NAMALWA (cell line): Measurements from ENCODE around the gene MRPL51.

Experiments
- DNase-seq: peaks from one replicate; pipeline ENCODE4 v3.0.0-alpha.2; 2015; ENCODE audit warnings: low spot score

MRPL51 gene

DNA sequence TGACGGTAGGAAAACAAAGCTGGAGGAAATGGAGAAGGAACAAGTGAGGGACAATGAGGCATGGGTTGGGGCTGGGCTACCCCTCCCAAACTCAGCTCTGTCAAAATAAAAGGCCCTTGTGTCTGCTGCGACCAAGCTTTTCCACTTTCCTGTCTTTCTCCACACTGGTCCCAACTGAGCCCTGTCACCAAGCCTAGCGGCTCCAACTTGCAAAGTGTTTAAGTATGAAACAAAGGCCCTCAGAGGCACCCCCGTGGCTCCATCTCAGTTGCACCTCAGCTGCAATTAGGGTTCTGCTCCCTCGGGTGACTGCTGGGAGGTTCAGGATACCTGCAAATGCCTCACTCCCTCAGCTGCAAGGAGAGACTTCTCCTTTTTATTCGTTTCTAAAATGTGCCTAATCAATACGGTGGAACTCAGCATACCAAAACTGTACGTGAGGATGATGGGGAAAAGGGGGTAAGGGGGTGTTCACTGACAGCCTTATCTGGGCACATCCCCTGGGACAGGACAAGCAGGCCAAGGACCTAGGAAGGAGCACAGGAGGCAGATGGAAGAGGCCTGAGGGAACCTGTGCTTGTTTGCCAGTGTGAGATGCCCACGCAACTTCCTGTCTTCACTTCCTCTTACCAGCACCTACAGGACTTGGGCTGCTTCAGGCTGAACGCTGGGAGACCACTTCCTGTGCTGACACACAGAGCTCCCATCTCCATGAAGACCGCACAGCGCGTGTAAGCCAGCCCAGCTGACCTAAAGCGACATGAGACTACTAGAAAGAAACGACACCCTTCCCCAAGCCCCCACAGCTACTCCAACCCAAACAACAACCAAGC, 31.4 kb downstream of the MRPL51 start:
- peak; percentile 95 for DNase-seq

DNA sequence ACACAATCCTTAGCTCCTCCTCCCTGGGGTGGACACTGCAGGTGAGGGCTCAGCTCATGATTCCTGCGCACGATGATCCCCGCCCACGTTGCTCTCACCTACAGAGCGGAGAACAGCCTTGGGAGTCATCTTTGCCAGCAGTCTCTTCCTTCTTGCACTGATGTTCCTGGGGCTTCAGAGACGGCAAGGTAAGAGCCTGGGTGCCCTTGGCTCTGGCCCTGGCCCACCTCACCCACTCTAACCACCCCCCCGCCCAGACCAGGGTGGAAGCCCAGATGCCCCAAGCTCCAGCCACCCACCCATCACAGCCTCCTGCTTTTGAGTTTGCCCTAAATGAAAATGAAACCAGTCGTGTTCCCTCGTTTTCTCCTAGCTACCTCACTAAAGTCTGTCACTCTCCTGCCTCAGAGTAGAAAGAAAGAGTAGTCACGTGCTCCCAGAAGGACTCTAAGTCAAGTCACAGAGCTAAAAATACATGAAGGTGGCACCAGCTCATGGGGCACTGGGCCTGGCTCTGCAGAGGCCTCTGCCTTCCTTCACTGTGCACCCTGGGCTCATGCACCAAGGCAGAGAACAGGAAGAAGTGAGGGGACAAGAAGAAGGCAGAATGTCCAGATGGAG, 32.2 kb downstream of the MRPL51 start:
- peak; percentile 64 for DNase-seq

DNA sequence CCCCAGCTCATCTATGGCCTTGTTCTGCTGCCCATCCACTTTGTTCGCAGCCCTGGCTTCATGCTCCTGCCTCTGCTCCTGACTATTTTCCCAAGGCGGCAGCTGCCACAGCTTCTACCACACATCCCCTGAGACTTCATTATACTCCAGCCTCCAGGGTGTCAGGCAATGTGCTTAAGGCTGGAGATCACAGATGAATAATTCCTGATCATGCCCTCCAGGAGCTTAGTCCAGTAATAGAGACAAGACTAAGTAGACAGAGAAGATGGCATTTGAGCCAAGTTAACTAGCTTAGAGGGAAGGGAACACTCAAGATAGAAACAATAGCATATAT, 34.1 kb downstream of the MRPL51 start:
- DNase-seq: no peak

DNA sequence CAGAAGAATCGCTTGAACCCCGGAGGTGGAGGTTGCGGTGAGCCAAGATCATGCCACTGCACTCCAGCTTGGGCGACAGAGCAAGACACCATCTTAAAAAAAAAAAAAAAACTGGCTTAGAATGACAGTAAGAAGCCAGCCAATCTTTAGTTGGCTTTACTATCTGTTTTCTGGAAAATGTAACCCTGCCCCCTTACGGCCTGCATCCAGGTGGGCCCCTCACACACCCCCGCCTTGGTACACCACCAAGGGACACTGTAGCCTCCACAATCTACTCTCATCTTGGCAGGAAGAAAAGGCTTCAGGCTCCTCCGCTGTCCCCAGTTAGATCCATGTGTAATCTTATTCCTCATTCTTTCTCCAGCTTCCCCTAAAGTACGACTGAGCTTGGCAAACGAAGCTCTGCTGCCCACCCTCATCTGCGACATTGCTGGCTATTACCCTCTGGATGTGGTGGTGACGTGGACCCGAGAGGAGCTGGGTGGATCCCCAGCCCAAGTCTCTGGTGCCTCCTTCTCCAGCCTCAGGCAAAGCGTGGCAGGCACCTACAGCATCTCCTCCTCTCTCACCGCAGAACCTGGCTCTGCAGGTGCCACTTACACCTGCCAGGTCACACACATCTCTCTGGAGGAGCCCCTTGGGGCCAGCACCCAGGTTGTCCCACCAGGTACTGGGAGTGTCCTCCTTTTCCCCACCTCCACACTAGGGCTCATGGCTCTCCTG, 34.6 kb downstream of the MRPL51 start:
- no peak for DNase-seq

DNA sequence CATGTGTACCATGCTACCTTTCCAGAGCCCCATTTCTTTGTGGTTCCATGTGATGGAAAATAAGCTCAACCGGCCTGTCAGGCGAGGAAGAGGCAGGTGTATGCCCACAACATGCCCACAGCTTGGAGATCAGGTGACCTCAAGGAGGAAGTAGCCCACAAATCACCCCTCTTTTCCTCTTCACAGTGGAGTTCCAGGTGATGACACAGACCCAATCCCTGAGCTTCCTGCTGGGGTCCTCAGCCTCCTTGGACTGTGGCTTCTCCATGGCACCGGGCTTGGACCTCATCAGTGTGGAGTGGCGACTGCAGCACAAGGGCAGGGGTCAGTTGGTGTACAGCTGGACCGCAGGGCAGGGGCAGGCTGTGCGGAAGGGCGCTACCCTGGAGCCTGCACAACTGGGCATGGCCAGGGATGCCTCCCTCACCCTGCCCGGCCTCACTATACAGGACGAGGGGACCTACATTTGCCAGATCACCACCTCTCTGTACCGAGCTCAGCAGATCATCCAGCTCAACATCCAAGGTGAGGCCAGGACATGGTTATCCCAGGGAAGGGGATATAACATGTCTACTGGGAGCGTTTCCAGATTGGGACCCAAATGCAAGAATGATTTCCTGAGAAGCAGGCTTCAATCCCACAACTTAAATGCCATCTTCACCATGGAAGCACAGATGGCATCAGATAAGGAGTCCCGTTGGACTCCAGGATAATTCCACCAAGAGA, 35.7 kb downstream of the MRPL51 start:
- DNase-seq: no peak

DNA sequence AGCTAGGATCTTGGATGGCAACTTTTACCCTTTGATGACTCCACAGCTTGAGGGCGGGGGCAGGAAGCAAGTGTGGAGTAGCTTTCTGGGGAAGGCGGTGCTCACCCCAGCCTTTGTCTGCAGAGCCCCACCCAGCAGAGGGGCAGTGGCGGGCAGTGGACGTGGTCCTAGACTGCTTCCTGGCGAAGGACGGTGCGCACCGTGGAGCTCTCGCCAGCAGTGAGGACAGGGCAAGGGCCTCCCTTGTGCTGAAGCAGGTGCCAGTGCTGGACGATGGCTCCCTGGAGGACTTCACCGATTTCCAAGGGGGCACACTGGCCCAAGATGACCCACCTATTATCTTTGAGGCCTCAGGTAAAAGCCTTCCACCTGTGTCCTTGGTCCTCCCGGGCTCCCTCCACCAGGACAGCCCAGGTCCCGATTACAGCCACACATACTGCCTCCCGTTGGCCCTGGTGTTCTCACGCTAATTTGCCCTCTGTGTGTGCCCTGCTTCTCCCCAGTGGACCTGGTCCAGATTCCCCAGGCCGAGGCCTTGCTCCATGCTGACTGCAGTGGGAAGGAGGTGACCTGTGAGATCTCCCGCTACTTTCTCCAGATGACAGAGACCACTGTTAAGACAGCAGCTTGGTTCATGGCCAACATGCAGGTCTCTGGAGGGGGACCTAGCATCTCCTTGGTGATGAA, 40.0 kb downstream of the MRPL51 start:
- DNase-seq: no peak

DNA sequence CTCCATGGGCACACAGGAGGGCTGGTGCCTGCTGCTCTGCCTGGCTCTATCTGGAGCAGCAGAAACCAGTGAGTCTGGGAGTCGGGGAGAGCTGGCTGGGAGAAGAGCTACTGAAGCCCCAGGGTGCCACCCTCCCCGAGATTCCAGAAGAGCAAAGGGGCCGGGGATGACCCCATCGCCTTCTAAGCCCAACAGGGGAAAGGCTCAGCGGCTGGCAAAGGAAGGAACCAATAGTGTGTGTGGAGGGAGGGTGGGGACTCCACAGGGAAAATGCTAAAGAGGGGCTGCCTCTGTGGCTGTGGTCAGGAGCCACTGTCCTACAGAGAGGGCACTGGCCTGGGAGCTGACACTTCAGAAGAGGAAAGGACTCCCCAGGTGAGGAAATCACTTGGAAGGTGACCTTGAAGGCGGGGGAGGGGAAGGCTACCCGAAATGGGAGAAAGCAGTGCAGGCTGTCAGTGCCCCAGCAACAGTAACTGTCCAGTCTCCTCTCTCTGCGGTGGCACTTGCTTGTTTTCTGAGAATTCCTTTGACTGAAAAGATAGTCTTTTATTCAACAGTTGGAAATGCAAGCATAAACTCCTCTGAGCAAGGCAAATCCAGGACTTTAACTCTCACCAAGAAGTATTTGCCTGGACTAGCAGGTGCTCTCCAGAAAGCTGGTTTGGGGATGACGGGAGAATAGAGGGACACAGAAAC, 40.7 kb downstream of the MRPL51 start:
- DNase-seq: no peak

DNA sequence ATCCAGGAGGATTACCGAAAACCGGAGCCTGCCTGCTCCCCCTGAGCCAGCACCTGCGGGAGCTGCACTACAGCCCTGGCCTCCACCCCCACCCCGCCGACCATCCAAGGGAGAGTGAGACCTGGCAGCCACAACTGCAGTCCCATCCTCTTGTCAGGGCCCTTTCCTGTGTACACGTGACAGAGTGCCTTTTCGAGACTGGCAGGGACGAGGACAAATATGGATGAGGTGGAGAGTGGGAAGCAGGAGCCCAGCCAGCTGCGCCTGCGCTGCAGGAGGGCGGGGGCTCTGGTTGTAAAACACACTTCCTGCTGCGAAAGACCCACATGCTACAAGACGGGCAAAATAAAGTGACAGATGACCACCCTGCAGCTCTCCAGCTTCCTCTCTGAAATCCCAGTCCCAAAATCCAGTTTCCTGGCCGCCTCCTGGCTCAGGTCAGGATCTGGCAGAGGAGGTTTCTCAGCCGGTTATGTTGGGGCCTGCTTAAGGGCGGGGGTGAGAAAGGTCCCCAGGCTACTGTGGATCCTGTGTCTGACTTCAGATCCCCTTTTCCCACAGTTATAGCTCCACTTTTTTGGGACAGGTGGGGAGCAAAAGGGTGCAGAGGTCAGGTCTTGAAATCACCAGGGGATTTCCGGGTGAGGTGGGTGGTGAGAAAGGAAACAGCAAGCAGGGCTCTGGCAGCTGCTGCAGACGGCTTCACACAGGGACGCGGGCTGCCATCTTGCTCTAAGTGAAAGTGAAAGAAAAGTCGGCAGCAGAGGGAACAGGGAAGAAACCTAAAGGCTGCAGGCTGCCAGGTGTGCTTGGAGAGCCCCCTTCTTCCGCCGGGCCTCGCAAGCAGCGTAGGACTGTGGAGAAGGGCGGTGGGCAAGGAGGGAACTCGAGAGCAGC, 41.5 kb downstream of the MRPL51 start, which contains the start of gene TAPBPL:
TSS of gene TAPBPL (plus strand) at position 695 of the 897 bp plus-strand sequence. CDS start 207 bp downstream, outside the sequence.
- DNase-seq: peak; percentile 97

DNA sequence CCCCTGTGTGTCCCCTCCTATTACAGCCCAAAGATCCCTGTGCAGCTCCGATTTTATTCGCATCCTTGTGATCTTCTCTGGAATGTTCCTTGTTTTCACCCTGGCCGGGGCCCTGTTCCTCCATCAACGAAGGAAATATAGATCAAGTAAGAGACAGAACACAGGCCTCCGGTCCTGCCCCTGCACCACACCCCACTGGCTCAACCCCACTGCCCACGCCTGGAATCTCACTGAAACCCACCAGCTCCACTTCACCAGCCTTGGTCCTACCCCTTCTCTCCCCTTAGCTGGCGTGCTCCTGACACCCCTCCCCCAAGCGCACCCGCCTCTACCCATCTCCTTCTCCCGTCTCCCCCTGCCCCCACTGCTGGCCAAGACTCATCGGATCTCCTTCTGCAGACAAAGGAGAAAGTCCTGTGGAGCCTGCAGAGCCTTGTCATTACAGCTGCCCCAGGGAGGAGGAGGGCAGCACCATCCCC, 42.2 kb downstream of the MRPL51 start:
- no peak for DNase-seq

DNA sequence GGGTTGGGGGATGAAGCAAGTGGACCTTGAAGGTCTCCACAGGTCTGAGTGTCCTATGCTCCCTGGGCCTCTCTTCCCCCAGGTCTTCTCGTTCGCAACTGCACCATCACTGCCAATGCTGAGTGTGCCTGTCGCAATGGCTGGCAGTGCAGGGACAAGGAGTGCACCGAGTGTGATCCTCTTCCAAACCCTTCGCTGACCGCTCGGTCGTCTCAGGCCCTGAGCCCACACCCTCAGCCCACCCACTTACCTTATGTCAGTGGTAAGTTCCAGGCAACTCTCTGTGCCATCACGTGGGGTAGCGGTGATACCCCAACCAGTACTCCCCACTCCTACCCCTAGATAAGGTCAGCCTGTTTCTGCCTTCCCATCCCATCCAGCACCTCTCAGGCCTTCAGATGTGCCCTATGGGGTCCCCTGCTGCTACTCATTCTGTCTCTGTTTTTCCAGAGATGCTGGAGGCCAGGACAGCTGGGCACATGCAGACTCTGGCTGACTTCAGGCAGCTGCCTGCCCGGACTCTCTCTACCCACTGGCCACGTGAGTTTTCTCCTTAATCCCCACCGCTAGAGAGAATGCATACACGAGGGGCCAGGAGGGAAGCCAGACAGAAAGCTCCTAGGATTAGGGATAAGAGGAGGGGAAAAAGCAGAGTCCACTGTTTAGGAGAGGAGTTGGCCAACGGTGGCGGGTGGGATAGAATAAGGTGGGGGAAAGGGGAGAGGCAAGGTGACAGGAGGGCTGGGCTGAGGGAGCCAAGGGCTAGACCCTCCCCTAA, 42.8 kb downstream of the MRPL51 start:
- DNase-seq: peak; percentile 16

DNA sequence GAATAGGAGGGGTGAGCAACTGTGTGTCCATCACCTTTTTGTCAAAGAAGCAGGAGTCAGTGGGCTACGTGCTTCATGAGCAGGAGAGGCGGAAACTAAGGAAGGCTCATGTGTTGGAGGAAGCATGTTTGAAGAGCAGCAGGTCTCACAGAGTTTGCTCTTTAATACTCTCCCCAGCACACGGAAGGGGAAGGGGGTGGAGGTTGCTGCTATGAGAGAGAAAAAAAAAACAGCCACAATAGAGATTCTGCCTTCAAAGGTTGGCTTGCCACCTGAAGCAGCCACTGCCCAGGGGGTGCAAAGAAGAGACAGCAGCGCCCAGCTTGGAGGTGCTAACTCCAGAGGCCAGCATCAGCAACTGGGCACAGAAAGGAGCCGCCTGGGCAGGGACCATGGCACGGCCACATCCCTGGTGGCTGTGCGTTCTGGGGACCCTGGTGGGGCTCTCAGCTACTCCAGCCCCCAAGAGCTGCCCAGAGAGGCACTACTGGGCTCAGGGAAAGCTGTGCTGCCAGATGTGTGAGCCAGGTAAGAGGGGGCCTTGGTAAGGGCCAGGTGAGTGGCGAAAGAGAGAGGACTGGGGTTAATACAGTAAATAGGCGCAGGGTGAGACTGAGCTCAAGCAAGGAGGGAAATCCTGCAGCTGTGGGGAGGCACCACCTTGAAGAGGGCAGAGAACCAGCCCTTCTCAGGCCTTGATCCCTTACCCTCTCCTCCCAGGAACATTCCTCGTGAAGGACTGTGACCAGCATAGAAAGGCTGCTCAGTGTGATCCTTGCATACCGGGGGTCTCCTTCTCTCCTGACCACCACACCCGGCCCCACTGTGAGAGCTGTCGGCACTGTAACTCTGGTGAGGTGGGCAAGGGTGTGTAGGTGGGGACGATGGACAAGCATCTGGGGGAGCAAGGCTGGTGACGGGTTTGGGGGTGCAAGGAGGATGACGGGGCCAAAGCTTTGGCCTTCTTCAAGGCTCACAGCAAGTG, 48.1 kb downstream of the MRPL51 start, which contains the start of gene CD27:
TSS of gene CD27 (plus strand) at position 252 of the 985 bp plus-strand sequence. CDS start at position 393, 141 bp downstream.
- peak; percentile 83 for DNase-seq

DNA sequence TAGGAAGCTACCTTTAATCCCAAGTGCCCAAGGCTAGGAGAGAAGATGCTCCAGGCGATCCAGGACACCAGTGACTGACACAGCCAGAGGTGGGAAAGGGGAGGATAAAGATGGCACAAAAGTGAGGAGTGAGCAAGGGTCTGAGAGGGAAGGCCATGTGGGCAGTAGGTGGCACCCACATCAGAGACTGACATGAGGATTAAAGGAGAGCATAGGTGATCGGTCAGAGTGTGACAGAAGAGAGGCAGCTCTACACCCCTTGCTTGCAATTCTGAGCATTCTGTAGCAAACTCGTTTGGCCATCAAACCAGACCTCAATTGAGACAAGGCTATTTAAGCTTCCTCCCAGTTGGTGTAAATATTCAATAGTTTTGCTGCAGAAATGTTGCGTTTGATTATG, 49.0 kb downstream of the MRPL51 start:
- DNase-seq: peak; percentile 79

DNA sequence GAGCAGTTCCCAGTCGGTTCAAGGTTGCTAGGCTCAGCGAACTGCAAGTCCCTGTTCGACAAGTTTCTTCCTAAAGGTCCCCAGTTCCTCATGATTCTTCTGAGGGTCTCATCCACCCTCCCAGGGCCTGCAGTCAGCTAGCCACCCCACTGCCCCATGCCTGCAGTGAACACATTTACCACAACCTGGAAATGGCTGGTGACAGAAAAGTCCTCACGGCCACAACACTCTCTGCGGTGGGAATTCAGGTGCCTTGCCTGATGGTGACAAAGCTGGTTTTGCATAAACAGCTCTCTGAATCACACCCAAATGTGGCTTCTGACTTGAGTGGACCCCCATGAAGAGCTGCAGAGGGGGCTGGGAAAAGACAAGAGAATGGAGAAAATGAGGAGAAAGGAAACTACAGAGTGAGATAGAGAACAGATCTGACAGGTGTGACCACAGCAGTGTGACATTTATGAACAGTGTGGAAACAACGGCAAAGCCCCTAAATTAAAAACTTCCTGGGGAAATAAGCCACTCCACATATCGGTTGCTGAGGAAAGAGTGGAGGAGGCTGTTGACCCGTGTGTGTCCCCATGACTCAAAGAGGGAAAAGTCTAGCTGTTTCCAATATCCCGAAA, 49.6 kb downstream of the MRPL51 start:
- peak; percentile 94 for DNase-seq

DNA sequence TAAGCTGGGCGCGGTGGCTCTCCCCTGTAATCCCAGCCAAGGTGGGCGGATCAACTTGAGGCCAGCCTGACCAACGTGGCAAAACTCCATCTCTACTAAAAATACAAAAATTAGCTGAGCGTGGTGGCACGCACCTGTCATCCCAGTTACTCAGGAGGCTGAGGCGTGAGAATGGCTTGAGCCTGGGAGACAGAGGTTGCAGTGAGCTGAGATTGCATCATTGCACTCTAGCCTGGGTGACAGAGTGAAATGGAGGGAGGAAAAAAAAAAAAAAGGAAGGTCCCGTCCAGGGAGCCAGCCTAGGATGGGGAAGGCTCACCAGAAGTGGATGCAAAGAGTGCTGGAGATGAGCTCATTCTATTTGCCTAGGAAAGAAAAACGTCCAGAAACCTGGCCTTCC, 50.2 kb downstream of the MRPL51 start:
- DNase-seq: peak; percentile 55
